HG02970 (cell line): ENCODE data around the gene LRRC4C.

Experiments used
- ATAC-seq: cut with Tn5 transposase; IDR thresholded peaks from one replicate; pipeline ENCODE4 v1.9.1; 2021; ENCODE audit warnings: mild to moderate bottlenecking, moderate library complexity, moderate number of reproducible peaks; ENCODE audit not compliant: unreplicated experiment, low FRiP score

Gene LRRC4C

GRCh38 chr11:40281052-40281580 is 1178.3 kb downstream of the LRRC4C start:
- no peak for ATAC-seq

- no peak for ATAC-seq
Measured at GRCh38 chr11:40280159-40281051, 1179.0 kb downstream of the LRRC4C start.

GRCh38 chr11:40276960-40277359 is 1182.5 kb downstream of the LRRC4C start:
- ATAC-seq: no peak

- no peak for ATAC-seq
Measured at GRCh38 chr11:40274017-40274416, 1185.4 kb downstream of the LRRC4C start.

- no peak for ATAC-seq
Measured at GRCh38 chr11:40273192-40273732, 1186.2 kb downstream of the LRRC4C start.

GRCh38 chr11:40271361-40271760 is 1188.1 kb downstream of the LRRC4C start:
- no peak for ATAC-seq

- ATAC-seq: no peak
Measured at GRCh38 chr11:40269865-40270264, 1189.6 kb downstream of the LRRC4C start.

GRCh38 chr11:40268551-40268950 is 1190.9 kb downstream of the LRRC4C start:
- no peak for ATAC-seq

GRCh38 chr11:40255457-40255856 is 1204.0 kb downstream of the LRRC4C start:
- no peak for ATAC-seq

GRCh38 chr11:40253166-40253565 is 1206.3 kb downstream of the LRRC4C start:
- no peak for ATAC-seq

GRCh38 chr11:40252236-40252635 is 1207.2 kb downstream of the LRRC4C start:
- ATAC-seq: no peak

GRCh38 chr11:40246983-40247382 is 1212.5 kb downstream of the LRRC4C start:
- ATAC-seq: no peak

GRCh38 chr11:40241524-40242051 is 1217.9 kb downstream of the LRRC4C start:
- peak; percentile 90 for ATAC-seq

- ATAC-seq: no peak
Measured at GRCh38 chr11:40240284-40240683, 1219.2 kb downstream of the LRRC4C start.

- ATAC-seq: no peak
Measured at GRCh38 chr11:40236526-40236925, 1222.9 kb downstream of the LRRC4C start.

- no peak for ATAC-seq
Measured at GRCh38 chr11:40235841-40236240, 1223.6 kb downstream of the LRRC4C start.

GRCh38 chr11:40230821-40231220 is 1228.6 kb downstream of the LRRC4C start:
- ATAC-seq: no peak

GRCh38 chr11:40228662-40229061 is 1230.8 kb downstream of the LRRC4C start:
- no peak for ATAC-seq

GRCh38 chr11:40227730-40228129 is 1231.7 kb downstream of the LRRC4C start:
- peak; percentile 65 for ATAC-seq

- no peak for ATAC-seq
Measured at GRCh38 chr11:40226654-40227053, 1232.8 kb downstream of the LRRC4C start.

- no peak for ATAC-seq
Measured at GRCh38 chr11:40223596-40224330, 1235.7 kb downstream of the LRRC4C start.
